GM19099 (cell line): ENCODE results near the gene SLC26A4.

Source experiments
- POLR2A ChIP-seq: IDR thresholded peaks from 3 replicates; pipeline ENCODE4 v1.6.1; 2011; ENCODE audit warnings: low read depth; ENCODE audit not compliant: insufficient read length; ENCODE audit errors: extremely low read depth

SLC26A4 gene

DNA sequence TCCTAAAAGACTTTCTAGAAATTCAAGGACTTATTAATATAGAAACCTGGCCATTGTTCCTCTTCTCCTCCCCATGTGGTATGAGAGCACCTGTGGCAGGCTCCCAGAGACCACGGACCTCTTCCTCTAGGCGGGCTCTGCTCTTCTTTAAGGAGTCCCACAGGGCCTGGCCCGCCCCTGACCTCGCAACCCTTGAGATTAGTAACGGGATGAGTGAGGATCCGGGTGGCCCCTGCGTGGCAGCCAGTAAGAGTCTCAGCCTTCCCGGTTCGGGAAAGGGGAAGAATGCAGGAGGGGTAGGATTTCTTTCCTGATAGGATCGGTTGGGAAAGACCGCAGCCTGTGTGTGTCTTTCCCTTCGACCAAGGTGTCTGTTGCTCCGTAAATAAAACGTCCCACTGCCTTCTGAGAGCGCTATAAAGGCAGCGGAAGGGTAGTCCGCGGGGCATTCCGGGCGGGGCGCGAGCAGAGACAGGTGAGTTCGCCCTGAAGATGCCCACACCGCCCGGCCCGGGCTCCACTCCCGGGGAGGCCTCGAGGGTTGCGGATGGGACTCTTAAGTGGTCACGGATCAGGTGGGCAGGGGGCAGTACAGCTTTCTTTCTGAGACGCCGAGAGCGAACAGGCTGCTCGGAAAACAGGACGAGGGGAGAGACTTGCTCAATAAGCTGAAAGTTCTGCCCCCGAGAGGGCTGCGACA is at the start of gene SLC26A4:
Gene SLC26A4, plus strand, starts transcription at position 448 of the 700 bp plus-strand sequence. CDS start 814 bp downstream, outside the sequence.
- TF ChIP-seq POLR2A = no peak

DNA sequence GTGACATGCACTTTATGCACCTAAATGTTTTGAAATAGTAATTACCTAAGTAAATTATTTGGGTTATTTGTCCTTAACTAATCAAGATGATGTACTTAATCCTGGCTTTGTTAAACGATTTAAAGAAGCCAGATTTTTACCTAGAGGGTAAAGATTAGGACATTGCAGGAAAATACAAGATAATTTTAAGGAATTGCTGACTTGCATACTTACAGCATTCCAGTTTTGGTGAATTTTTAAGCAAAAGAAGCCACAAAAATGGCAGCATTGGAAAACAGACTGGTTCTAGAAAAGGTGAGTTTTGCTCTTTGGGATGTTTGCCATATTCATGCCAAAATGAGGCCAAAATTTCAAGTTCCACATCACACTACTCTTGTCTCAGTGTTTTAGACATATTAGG is 47.2 kb upstream of the SLC26A4 start:
- no peak for TF ChIP-seq POLR2A

DNA sequence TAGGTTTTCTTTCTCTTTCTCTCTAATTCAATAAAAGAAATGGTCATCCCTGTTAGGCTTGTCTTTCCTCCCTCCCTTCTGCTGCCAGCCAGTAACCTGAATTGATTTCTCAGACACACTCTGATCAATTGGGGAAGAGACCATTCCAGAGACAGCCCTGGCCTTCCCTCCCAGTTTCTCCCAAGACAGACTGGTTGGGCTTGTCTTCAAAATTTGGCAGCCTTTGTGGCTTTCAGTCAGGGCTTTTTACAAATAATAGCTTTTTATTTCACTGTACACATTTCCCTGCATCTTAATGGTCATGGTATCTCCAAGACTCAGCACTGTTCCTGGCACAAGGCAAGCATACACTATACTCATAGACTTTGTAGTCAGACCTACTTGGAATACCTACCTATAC is 46.7 kb upstream of the SLC26A4 start:
- TF ChIP-seq POLR2A = no peak

- TF ChIP-seq POLR2A = no peak
Measured at GRCh38 chr7:107614425-107614824, 46.2 kb upstream of the SLC26A4 start.

DNA sequence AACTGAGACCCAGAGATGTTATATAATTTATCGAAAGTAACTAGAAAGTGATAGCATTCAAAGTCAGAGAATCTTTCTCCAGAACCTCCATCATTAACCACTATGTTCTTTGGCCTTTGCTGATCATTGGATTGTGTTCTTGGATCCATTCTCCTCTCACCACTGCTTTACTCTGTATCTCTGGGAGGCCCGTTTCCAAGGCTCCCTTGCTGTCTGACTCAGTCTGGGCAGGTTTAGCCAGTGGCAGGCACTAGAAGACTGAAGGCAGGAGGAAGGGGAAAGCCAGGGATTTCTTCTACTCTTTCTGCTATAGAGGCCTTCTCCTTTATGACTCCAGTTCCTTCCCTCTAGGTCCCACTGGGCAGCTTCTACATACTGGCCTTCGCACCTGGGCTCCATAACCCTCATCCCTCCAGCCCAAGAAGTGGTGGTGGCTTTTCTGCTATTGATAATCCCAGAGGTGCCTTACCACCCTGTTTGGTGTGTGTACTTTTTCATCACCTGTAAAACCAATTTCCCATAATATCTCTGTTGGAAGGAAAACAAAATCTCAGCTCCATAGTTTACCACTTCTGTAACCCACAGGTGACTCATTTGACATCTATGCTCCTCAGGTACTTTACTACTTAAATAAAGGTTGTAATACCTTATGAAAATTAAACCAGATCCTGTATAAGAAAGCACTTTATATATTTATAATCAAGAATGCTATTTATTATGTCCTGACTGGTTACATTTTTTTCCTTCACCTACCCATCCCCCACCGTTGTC is 44.5 kb upstream of the SLC26A4 start:
- no peak for TF ChIP-seq POLR2A

GRCh38 chr7:107622429-107622828 is 38.2 kb upstream of the SLC26A4 start:
- no peak for TF ChIP-seq POLR2A

GRCh38 chr7:107622894-107623293 is 37.7 kb upstream of the SLC26A4 start:
- TF ChIP-seq POLR2A = no peak

DNA sequence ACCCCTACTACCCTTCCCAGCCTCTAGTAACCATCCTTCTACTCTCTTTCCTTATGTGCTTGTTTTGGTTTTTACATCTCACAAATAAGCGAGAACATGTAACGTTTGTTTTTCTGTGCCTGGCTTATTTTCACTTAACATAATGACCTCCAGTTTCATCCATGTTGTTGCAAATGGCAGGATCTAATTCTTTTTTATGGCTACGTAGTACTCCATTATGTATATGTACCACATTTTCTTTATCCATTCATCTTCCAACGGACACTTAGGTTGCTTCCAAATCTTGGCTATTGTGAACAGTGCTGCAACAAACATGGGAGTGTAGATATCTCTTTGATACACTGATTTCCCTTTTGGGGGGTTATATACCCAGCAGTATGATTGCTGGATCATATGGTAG is 33.6 kb upstream of the SLC26A4 start:
- no peak for TF ChIP-seq POLR2A

DNA sequence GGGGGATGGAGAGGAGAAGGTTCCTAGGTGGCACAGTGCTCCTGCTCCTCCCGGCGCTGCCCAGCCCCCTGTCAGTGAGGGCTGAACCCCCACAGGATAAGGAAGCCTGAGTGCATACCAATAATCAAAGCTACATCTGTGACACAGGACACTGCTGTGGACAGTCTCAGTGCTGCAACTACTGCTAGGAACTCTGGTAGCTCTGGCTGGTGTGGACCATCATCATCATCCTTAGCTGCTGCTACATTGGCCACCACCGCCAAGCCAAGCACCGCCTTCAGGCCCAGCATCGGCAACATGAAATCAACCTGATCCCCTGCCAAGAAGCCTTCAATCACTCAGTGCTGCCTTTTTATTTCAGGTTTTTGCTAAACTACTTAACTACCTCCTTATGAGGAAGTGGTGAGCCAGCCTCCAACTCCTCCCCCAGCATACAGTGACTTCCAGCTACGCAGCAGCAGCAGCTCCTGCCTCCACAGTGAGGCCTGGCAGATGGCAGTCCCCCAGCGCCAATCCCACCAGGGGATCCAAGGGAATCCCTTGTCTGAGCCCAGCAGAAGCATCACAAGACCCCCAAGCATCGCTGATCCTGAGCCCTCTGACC is 32.1 kb upstream of the SLC26A4 start:
- TF ChIP-seq POLR2A = no peak

DNA sequence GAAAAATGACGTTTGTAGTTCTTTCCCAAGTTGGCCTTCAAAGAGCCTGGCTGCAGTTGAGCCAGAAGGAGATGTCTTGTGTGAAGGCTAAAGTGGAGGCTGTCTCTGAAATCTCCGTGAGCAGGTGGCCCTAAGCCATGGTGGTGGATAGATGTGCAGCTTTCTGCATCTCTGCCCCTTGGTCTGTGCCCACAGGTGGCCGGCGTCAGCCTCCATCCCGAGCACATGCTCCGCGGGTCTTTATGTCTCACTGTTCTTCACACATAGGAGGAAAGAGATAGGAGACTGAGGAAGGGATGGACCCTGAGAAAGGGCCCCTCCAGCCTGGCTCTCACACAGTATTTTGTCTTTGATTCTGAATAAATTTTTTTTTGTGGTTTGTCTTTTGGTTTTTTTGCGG is 30.3 kb upstream of the SLC26A4 start:
- TF ChIP-seq POLR2A = no peak

DNA sequence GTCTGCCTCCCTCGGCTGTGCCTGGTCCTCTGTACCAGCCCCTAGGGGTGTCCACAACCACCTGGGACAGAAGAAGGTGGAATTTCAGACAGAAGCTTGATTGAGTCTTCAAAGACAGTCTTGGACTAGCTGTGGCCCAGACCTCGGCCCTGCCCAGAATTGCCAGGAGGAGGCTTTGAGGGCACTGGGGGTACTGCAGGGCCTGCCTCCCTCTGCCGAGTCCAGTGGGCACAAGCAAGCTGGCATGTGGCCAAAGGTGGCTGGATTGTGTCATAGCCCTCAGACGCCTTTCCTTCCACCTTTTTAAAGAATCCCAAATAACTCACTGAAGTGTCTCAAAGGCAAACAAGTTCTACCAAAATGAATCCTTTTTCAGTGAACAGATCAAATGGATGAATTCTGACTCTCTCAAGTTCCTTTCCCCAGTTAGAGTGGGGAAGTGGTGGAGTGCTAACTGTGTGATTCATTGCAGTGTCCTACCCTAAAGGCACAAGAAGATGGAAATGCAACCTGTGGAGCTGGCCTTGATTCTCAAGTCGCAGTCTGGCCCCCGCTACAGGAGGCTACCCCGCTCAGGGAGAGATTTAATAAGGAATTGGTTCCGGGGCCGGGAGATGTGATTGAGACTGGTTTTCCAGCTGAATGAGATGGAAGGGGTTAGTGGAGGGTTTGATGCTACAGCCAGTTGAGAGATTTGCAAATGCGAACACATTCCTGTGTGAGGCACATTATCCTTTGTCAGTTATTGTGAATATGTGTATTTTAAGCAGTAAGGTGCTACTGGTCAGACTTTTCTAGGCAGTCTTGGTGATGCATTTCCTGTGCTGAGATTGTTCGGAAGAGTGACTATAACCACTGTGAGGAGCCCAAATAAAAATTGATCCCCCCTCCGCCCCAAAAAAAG is 28.8 kb upstream of the SLC26A4 start:
- no peak for TF ChIP-seq POLR2A

DNA sequence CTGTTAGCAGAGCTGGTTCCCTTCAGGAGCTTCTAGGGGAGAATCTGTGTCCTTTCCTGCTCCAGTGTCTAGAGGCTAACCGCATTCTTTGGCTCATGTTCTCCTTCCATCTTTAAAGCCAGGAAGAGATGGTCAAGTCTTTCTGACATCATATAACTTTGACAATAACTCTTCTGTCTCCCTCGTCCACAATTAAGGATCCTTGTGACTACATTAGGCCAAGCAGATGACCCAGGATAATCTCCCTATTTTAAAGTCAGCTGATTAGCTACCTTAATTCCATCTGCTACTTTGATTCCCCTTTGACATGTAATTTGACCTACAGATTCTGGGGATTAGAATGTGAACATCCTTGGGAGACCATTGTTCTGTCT is 28.1 kb upstream of the SLC26A4 start:
- TF ChIP-seq POLR2A = no peak

DNA sequence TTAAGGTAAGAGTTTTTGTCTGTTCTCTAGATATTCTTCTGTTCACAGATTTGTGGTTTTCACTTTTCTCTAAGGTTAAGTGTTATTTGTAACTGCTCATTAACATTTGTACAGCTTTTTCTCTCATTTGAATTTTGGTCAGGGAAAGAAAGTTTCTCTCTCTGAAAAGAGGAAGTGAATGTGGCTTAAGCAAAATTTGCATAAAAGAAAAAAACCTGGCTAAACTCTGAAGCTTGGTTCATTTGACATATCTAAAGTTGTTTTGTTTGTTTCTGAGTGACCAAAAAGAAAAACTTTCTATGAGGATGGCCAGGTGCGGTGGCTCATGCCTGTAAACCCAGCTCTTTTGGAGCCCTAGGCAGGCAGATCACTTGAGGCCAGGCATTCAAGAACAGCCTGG is 22.0 kb upstream of the SLC26A4 start:
- TF ChIP-seq POLR2A = no peak

- TF ChIP-seq POLR2A = no peak
Measured at GRCh38 chr7:107641676-107642075, 19.0 kb upstream of the SLC26A4 start.

- TF ChIP-seq POLR2A = no peak
Measured at GRCh38 chr7:107642501-107642900, 18.1 kb upstream of the SLC26A4 start.
